HG02973 (cell line): ENCODE data around the gene TAF3.
"Not testable (repeated sequence)": the region's sequence is repeated elsewhere in the genome, so short reads cannot be mapped to it uniquely, and the experiment has no call there.

Source experiments
- ATAC-seq: cut with Tn5 transposase; IDR thresholded peaks from one replicate; pipeline ENCODE4 v1.9.1; 2021; ENCODE audit warnings: moderate library complexity; ENCODE audit not compliant: unreplicated experiment

TAF3 gene, protein sequence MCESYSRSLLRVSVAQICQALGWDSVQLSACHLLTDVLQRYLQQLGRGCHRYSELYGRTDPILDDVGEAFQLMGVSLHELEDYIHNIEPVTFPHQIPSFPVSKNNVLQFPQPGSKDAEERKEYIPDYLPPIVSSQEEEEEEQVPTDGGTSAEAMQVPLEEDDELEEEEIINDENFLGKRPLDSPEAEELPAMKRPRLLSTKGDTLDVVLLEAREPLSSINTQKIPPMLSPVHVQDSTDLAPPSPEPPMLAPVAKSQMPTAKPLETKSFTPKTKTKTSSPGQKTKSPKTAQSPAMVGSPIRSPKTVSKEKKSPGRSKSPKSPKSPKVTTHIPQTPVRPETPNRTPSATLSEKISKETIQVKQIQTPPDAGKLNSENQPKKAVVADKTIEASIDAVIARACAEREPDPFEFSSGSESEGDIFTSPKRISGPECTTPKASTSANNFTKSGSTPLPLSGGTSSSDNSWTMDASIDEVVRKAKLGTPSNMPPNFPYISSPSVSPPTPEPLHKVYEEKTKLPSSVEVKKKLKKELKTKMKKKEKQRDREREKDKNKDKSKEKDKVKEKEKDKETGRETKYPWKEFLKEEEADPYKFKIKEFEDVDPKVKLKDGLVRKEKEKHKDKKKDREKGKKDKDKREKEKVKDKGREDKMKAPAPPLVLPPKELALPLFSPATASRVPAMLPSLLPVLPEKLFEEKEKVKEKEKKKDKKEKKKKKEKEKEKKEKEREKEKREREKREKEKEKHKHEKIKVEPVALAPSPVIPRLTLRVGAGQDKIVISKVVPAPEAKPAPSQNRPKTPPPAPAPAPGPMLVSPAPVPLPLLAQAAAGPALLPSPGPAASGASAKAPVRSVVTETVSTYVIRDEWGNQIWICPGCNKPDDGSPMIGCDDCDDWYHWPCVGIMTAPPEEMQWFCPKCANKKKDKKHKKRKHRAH

DNA sequence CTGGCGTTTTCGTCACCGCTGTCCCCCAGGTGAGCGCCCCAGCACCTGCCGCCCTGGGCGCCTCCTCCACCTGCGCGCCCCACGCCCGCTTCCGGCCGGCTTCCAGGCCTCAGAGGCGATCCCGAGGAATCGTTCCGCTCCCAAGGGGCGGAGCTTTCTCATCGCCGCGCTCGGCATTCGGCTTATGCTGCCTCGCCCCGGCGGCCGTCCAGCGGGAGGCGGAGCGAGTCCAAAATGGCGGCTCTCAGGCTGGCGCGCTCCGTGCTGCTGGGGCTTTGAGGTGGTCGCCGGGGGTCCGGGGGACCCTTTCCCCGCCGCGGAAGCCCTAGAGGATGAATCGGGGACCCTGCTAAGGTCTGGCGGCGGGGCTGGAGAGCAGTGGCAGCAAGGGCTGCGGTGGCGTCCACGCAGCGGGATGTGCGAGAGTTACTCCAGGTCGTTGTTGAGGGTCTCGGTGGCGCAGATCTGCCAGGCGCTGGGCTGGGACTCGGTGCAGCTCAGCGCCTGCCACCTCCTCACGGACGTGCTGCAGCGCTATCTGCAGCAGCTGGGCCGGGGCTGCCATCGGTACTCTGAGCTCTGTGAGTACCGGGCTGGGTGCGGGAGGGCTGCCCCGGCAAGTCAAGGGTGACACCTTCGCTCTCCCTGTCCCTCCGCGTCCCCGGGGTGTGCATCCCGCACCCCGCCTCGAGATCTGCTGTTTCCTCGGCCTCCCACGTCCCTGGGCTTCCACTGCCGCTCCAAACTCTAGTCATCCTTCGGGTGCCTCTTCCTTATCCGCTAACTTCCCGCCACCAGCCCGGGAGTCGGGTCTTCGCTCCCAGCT, at the start of gene TAF3:
Gene TAF3 (plus strand): TSS at position 211 of the 826 bp plus-strand sequence. CDS start 205 bp downstream, at position 416.
- ATAC-seq: peak; percentile 81

DNA sequence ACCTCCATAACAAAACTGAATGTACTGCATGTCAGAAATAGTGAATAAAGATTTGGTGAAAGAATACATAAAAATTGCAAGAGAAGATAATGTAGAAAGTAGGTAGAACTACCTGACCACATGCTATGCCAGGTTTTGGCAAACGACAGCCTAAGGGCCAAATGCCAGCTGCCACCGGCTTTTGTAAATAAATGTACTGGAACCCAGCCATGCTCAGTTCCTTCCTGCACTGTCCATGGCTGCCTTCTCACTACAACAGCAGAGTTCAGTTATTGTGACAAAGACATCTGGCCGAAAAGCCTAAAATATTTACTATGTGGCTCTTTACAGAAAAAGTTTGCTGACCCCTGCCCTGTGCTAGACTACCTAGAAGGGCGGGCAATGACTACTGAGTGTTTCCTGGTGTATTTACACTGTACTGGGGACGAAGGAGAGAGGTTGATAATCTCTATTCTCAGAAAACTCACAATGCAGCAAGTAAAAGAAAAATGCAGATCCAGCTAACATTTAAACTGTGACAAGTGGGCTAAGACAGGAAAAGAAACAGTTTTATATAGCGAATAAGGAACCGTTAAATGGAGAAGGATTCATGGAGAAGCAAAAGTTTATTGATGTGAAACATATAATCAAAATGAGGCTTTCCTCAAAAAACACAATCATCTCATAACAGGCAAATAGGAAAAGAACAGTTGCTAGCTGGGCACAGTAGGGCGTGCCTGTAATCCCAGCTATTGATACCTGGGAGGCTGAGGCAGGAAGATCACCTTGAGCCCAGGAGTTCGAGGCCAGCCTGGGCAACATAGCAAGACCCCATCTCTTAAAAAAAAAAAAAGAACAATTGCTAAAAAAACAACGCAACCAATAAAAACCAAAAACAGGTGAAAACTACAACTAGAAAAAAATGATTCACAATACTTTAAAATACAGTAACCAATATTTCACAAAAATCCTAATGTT, 44.2 kb upstream of the TAF3 start:
- no peak for ATAC-seq

DNA sequence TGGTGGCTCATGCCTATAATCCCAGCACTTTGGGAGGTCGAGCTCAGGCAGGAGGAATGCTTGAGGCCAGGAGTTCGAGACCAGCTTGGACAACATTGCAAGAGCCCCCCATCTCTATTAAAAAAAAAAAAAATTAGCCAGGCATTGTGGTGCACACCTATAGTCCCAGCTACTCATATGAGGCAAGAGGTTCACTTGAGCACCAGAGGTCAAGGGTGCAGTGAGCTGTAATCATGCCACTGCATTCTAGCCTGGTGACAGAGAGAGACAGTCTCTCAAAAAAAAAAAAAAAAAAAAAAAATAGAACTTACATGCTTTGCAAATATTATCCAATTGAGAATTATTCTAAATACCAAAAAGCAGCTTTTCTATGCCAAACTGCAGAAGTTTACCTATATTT, 41.5 kb upstream of the TAF3 start:
- ATAC-seq: no peak

DNA sequence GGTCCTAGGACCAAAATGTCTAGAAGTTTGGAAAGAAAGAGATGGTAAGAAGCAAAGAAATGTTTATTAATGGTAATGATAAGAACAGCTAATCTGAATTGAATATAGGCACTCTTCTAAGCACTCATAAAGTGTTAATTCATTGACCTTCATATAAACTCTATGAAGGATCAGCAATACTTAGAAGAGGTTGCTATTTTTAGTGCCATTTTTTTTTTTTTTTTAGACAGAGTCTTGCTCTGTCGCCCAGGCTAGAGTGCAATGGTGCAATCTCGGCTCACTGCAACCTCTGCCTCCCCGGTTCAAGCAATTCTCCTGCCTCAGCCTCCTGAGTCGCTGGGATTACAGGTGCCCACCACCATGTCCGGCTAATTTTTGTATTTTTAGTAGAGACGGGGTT, 36.1 kb upstream of the TAF3 start:
- ATAC-seq: not testable (repeated sequence)

DNA sequence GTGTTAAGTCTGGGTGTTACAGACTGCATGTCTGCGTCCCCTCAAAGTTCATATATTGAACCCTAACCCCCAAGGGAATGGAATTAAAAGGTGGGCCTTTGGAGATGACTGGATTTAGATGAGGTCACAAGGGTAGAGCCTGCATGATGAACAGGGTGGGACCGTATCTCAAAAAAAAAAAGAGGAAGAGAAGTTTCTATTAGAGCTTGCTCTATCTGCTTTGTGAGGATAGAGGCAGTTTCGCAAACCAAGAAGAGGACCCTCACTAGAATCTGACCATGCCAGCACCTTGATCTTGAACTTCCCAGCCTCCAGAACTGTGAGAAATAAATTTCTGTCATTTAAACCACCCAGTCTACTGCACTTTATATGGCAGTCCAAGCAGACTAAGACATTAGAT, 31.9 kb upstream of the TAF3 start:
- no peak for ATAC-seq

DNA sequence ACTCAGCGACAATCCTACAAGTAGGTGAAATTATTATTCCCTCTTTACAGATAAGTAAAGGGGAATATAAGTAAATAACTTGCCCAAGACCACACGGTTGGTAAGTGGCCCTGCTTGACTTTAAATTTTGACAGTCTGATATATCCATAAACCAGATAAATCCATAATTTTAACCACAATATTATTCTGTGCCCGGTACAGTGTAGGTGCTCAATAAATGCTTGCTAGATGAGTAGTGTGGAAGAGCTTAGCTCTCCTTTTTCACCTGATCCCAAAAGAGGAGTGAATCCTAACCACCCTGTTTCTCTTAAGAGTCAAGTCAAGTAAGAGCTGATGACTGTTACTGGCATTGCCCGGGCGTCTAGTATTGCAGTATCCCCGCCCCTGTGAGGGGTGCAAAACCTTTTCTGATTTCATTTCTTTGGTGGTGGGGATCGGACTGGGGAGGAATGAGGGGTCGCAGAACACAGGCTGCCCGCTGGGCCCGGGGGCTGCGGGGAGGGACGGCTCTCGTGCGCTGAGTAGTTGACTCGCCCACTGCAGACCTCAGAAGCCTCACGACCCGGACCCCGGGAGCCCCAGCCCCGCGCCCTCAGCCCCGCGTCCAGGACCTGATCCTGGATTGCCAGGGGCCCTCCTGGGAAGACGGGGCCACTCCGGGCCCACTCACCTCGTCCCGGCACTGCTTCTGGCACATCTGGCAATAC, 31.0 kb upstream of the TAF3 start:
- ATAC-seq: peak; percentile 6

DNA sequence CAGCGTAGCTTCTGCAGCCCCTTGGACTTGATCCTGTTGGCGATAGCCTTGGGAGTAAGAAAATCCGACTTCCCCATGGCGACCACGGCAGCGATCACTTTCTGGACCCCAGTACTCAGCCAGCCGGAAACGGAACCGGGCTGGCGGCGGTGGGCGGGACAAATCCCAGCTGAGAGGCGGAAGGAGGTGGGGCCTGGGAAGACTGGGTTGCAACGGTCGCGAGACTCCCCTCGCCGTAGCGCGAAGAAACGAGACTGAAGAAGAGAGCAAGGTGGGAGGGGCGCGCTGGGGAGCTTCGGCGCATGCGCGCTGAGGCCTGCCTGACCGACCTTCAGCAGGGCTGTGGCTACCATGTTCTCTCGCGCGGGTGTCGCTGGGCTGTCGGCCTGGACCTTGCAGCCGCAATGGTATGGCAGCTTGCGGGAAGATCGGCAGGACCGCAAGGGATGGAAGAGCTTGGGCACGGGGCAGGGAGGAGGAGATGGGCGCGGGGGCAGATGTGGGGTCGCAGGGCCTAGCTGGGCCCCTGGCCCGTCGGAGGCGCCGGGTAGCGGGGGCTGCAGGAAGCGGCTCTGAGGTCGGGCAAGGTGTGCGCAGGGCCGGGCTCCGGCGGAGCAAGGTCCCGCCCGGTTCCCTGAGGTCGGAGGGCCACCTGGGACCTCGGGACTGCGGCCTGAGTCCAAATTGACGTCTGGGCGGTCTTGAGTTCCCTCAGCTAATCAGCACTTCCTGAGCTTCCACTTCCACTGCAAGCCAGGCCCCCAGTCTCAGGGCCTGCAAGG, 30.3 kb upstream of the TAF3 start, which contains the start of the genes ATP5F1C and KIN:
Gene ATP5F1C (plus strand): TSS at position 321 of the 782 bp plus-strand sequence. CDS start 31 bp downstream, at position 352.
Gene KIN (minus strand): TSS at position 137 of the 782 bp plus-strand sequence. CDS start 60 bp downstream, at position 77.
- peak; percentile 92 for ATAC-seq

DNA sequence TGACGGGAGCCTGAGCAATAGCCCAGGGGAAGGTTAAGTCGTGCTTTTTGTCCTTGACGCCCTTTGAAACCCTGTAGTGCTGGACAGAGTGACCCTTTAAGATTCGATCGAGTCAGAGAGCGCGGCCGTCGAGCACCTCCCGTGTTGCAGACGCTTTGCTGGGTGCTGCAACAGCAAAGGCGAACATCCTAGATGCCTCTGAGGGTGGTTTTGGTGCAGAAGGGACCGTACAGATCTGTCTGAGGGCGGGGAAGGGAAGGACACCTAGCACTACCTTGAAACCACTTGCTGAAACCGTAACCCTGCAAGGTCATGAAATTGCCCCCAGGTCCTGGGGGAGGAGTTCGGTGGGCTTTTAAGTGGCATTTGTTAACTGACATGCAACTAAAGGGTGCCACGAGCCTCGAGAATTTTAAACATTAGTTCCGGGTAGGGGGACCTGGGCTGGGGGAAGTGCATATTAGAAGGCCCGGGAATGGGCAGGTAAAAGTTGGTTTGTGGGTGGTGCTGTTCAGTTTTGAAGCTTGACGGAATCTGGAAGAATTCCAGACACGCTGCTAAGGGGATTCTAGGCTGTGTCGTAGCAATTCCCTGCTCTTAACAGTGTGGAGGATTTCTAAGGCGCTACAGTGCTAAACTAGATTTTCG, 29.5 kb upstream of the TAF3 start:
- ATAC-seq: peak; percentile 12

DNA sequence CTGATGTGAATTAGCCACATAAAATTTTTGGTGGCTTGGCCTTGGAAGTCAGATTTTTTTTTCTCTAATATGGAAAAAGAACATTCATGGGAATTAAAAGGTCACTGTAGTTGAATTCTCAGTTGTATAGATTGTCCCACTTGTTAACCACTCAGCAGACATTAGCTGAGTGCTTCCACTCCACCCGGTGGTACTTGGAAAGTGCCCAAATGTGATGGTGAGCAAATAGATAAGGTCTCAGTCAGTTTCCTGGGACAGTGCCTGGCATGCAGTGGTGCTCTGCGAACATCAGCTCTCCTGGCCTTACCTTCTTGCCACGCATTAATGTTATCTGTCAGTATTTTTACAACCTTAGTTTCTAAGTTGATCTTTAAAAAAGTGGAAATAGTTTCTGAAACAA, 28.9 kb upstream of the TAF3 start:
- no peak for ATAC-seq

DNA sequence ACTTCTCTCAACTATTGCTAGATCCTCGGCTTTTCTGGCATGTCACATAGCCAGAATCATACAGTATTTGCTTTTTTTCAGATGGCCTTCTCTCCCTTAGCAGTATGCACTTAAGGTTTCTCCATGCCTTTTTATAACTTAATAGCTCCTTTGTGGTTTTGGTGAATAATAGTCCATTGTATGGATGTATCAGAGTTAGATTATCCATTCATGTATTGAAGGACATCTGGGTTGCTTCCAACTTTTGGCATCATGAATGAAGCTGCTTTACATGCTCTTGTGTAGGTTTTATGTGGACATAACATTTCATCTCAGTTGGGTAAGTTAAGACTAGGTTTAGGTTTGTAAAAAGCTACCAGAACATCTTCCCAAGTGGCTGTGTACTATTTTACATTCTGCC, 25.8 kb upstream of the TAF3 start:
- ATAC-seq: no peak

DNA sequence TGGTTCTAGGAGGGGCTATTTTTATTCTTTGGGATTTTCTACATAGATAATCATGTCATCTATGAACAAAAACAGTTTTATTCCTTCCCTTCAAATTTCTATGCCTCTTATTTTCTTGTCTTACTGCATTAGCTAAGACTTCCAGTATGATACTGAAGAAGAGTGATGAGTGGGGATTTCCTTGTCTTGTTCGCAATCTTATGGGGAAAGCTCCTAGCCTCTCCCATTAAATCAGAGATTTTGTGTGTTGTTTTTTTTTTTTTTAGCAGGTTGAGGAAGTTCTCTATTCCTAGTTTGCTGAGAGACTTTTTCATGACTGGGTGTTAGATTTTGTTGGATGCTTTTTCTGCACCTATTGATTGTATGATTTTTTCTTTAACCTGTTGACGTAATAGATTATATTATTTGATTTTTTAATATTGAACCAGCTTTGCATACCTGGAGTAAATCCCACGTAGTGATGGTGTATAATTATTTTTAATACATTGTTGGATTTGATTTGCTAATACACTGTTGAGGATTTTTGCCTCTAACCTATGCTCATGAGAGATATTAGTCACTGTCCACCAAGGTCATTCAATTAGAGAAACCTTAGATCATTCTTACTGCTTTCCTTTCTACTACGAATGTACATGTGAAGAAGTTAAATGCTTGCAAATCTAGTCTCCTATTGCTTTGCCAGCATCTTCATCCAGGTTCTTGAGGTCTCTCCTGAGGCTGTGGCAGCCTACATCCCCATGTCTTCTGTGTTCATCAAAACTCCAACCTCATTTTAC, 23.9 kb upstream of the TAF3 start:
- no peak for ATAC-seq

DNA sequence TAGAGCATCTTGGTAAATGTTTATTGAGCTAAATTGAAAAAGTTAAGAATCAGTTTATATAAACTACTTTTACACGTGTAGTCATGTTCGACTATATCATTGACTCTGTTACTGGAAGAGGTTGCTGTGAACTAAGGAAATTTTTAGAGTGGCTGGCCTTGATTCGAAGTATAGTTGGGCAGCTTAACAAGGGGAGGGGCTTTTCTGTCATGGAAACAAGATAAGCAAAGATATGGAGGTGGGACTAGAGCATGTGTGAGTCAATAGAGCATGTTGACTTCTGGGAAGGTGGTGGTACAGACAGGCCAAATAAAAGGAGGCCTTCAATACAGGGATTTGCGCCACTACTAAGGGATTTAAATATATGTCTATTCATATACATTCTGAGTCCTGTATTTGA, 22.7 kb upstream of the TAF3 start:
- no peak for ATAC-seq

DNA sequence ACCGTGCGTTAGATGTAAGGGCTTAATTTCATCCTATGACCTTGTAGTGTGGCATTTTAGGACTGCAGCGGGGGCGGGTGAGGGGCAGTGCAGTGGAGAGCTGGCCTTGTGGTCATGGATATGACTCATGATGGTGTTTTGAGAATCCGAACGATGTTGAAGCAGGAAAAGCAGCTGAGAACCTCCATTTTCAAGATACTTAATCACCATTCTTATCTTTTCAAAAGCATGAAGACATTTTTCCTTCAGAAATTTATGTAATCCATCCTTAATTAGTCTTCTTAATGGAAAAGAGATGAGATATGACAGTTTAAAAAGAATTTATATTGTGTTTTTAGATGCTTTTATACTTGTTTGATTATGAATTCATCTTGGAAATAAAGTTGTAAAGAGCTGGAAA, 20.7 kb upstream of the TAF3 start:
- ATAC-seq: no peak

DNA sequence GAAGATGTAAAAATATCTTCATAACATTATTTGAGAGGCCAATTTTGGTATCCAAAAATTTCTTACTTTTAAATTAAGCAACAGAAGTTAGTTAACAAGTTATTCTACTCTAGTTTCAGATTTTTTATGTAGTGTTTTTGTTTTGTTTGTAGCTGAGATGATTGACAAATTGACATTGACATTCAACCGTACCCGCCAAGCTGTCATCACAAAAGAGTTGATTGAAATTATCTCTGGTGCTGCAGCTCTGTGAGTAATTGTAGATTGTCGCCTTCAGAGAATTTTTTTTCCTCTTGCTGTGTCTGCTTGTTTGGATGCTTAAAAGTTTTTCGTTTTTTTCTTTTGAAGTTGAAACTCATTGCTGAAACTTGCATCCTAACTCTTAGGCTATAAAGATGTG, 15.7 kb upstream of the TAF3 start:
- ATAC-seq: no peak

DNA sequence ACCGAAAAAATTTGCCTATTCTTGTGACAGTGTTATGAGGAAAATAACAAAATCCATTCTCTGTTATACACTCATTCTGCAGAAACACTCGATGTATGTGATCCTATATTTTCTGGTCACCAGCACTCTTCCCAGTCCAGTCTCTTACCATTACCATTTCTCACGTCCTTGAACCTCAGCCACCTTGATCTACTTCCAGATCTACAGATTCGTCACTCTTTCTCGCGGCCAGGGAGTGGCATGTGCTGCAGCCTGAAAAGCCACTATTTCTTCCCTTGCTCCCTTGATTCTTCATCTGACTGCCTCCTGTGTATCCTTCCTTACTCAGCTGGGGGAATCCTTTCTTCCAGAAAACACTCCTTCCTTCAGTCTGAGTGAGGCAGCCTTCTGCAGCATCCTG, 14.1 kb upstream of the TAF3 start:
- ATAC-seq: no peak

DNA sequence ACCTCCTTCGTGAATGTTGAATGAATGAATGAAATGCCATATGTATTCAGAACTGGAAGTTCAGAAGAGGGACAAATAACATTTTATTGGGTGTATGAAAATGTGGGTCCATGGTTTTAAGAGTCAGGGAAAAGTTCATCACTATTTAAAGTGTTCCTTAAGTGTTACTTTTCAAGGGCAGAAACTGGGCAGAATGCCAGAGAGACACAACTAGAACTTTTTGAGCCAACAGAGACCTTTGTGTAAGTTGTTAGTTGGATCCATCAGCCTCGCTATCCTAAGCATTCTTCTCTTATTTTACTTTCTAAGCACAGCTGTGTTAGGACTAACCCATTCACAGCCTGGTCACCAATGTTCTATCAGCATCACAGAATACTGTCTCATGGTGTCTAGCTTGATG, 13.6 kb upstream of the TAF3 start:
- no peak for ATAC-seq

DNA sequence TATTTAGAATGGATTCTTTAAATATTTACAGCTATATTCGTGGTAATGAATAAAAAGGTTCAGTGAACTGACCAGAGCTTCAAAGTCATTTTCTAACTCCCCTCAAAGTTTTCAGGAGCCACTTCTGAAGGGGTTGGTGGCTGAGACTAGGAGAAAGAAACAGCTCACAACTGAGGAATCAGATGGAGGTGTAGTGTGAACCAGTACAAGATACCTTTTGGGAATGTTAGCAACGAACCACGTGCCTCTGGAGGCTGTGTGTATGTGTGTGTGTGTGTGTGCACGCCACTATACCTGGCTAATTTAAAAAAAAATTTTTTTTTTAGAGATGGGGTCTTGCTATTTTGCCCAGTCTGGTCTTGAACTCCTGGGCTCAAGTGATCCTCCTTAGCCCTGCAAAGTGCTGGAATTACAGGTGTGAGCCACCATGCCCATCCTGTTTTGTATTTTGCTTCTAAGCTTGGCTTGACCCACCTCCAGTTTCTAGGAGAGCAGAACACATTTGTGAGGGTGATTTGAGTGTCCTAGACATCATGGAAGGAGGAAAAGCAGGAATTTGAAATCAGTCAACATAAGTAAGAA, 9.5 kb upstream of the TAF3 start:
- ATAC-seq: no peak
